HG03460 (cell line): Measurements from ENCODE around the gene RRAGC.
"Not testable (repeated sequence)": the region's sequence is repeated elsewhere in the genome, so short reads cannot be mapped to it uniquely, and the experiment has no call there.

Experiments
- ATAC-seq: cut with Tn5 transposase; IDR thresholded peaks from one replicate; pipeline ENCODE4 v1.9.1; 2021; ENCODE audit not compliant: unreplicated experiment

Gene RRAGC

GRCh38 chr1:38858833-38859560 lies 575 bp downstream of the RRAGC start:
- peak; percentile 39 for ATAC-seq

GRCh38 chr1:38852780-38853179 lies 6.8 kb downstream of the RRAGC start:
- ATAC-seq, result no peak

GRCh38 chr1:38848071-38848470 lies 11.5 kb downstream of the RRAGC start:
- no peak for ATAC-seq

GRCh38 chr1:38846210-38846609 lies 13.4 kb downstream of the RRAGC start:
- ATAC-seq, result no peak

- ATAC-seq, result not testable (repeated sequence)
Observed at GRCh38 chr1:38845088-38845487, 14.5 kb downstream of the RRAGC start.

- ATAC-seq, result no peak
Observed at GRCh38 chr1:38840281-38840680, 19.3 kb downstream of the RRAGC start.

GRCh38 chr1:38839363-38839762 lies 20.2 kb downstream of the RRAGC start:
- no peak for ATAC-seq

- not testable (repeated sequence) for ATAC-seq
Observed at GRCh38 chr1:38836316-38836715, 23.3 kb downstream of the RRAGC start.

GRCh38 chr1:38834937-38835827 lies 24.4 kb downstream of the RRAGC start:
- peak; percentile 59 for ATAC-seq

- ATAC-seq, result no peak
Observed at GRCh38 chr1:38834221-38834782, 25.3 kb downstream of the RRAGC start.

- ATAC-seq, result no peak
Observed at GRCh38 chr1:38833146-38833545, 26.4 kb downstream of the RRAGC start.

- ATAC-seq, result no peak
Observed at GRCh38 chr1:38832370-38832734, 27.2 kb downstream of the RRAGC start.

- no peak for ATAC-seq
Observed at GRCh38 chr1:38831731-38832369, 27.7 kb downstream of the RRAGC start.

- no peak for ATAC-seq
Observed at GRCh38 chr1:38829368-38829767, 30.2 kb downstream of the RRAGC start.

- ATAC-seq, result no peak
Observed at GRCh38 chr1:38827318-38827717, 32.3 kb downstream of the RRAGC start.

- no peak for ATAC-seq
Observed at GRCh38 chr1:38826886-38827285, 32.7 kb downstream of the RRAGC start.

- ATAC-seq, result no peak
Observed at GRCh38 chr1:38826262-38826661, 33.3 kb downstream of the RRAGC start.

GRCh38 chr1:38820860-38821259 lies 38.7 kb downstream of the RRAGC start:
- no peak for ATAC-seq

- ATAC-seq, result no peak
Observed at GRCh38 chr1:38819516-38819915, 40.1 kb downstream of the RRAGC start.

- ATAC-seq, result no peak
Observed at GRCh38 chr1:38819040-38819439, 40.5 kb downstream of the RRAGC start.

- ATAC-seq, result no peak
Observed at GRCh38 chr1:38818175-38818976, 41.2 kb downstream of the RRAGC start.
